HG03045 (cell line): ENCODE measurements around the gene ATRNL1.
"Not testable (repeated sequence)": the region's sequence is repeated elsewhere in the genome, so short reads cannot be mapped to it uniquely, and the experiment has no call there.

Experiments
- ATAC-seq: cut with Tn5 transposase; IDR thresholded peaks from one replicate; pipeline ENCODE4 v1.9.1; 2021; ENCODE audit warnings: mild to moderate bottlenecking, moderate library complexity; ENCODE audit not compliant: unreplicated experiment

Gene ATRNL1

GRCh38 chr10:115214829-115215228 lies 121.7 kb downstream of the ATRNL1 start:
- ATAC-seq, result no peak

GRCh38 chr10:115219203-115219602 lies 126.0 kb downstream of the ATRNL1 start:
- ATAC-seq, result no peak

GRCh38 chr10:115222039-115222438 lies 128.9 kb downstream of the ATRNL1 start:
- ATAC-seq, result no peak

GRCh38 chr10:115239761-115240160 lies 146.6 kb downstream of the ATRNL1 start:
- no peak for ATAC-seq

GRCh38 chr10:115250784-115251183 lies 157.6 kb downstream of the ATRNL1 start:
- ATAC-seq, result no peak

- not testable (repeated sequence) for ATAC-seq
These were observed 160.6 kb downstream of the ATRNL1 start for GRCh38 chr10:115253765-115254164.

- no peak for ATAC-seq
These were observed 179.3 kb downstream of the ATRNL1 start for GRCh38 chr10:115272482-115272881.

- no peak for ATAC-seq
These were observed 185.1 kb downstream of the ATRNL1 start for GRCh38 chr10:115278294-115278693.

- no peak for ATAC-seq
These were observed 202.1 kb downstream of the ATRNL1 start for GRCh38 chr10:115295213-115295805.

- no peak for ATAC-seq
These were observed 206.9 kb downstream of the ATRNL1 start for GRCh38 chr10:115300080-115300479.

GRCh38 chr10:115319669-115320068 lies 226.5 kb downstream of the ATRNL1 start:
- ATAC-seq, result not testable (repeated sequence)

GRCh38 chr10:115321360-115321759 lies 228.2 kb downstream of the ATRNL1 start:
- ATAC-seq, result no peak

- ATAC-seq, result no peak
These were observed 235.2 kb downstream of the ATRNL1 start for GRCh38 chr10:115328331-115328730.

GRCh38 chr10:115335366-115335765 lies 242.2 kb downstream of the ATRNL1 start:
- ATAC-seq, result no peak

GRCh38 chr10:115355162-115355760 lies 262.1 kb downstream of the ATRNL1 start:
- ATAC-seq, result peak; percentile 66

GRCh38 chr10:115367920-115368319 lies 274.8 kb downstream of the ATRNL1 start:
- not testable (repeated sequence) for ATAC-seq

- ATAC-seq, result no peak
These were observed 285.9 kb downstream of the ATRNL1 start for GRCh38 chr10:115379064-115379463.

- ATAC-seq, result no peak
These were observed 291.5 kb downstream of the ATRNL1 start for GRCh38 chr10:115384665-115385064.

GRCh38 chr10:115390607-115391006 lies 297.4 kb downstream of the ATRNL1 start:
- no peak for ATAC-seq

- ATAC-seq, result no peak
These were observed 304.9 kb downstream of the ATRNL1 start for GRCh38 chr10:115398026-115398425.

GRCh38 chr10:115402699-115403098 lies 309.5 kb downstream of the ATRNL1 start:
- ATAC-seq, result no peak

GRCh38 chr10:115405838-115406237 lies 312.7 kb downstream of the ATRNL1 start:
- ATAC-seq, result not testable (repeated sequence)

- no peak for ATAC-seq
These were observed 316.2 kb downstream of the ATRNL1 start for GRCh38 chr10:115409347-115409746.
